ENCODE results near the gene WAS. TPM values are rescaled to one million over a fixed set of nuclear protein-coding genes. Genes with fewer than 3 reads are reported as not detected.
"Not testable (repeated sequence)": the region's sequence is repeated elsewhere in the genome, so short reads cannot be mapped to it uniquely, and the experiment has no call there.

The WAS gene
- total and polyA plus RNA-seq, 12 donors, result 1.1 to 22.5 (median 11.2) TPM

DNA sequence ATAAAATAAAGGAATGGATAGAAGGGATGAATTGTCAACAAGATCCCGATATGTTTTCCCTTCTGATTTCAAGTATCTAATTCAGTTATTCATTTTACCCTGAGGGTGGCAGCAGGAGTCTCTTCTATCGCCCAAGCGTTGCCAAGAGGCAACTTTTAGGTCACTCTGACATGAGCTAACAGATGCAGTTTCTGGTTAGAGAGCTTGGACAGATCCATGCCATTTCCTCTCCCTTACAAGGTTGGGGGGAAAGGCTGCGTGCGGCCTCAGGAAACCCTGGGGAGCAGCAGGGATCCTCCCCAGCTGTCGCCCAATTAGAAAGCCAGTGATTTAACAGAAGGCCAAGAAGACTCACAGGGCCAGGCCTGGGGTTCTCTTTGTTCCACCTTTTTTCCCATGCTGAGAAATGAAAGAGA lies 35.3 kb upstream of the WAS start:
- H3K36me3 ChIP-seq (replicated peaks in 1 of 2), result no peaks in the 10 kb centered on the region
- intact Hi-C loops (cut with DNase I), result no loop called here
- H3K27me3 ChIP-seq, result no peaks in the 10 kb centered on the region
- WGBS, 4 donors, result 2 to 31% (median 16%) methylated on average over 5 to 6 of the region's 6 CpGs
- DNase-seq, result peak; percentile 31 to 82 (median 47)
- H3K9me3 ChIP-seq (replicated peaks in 1 of 3), result no peaks in the 10 kb centered on the region
- TF ChIP-seq, protein P1, sequence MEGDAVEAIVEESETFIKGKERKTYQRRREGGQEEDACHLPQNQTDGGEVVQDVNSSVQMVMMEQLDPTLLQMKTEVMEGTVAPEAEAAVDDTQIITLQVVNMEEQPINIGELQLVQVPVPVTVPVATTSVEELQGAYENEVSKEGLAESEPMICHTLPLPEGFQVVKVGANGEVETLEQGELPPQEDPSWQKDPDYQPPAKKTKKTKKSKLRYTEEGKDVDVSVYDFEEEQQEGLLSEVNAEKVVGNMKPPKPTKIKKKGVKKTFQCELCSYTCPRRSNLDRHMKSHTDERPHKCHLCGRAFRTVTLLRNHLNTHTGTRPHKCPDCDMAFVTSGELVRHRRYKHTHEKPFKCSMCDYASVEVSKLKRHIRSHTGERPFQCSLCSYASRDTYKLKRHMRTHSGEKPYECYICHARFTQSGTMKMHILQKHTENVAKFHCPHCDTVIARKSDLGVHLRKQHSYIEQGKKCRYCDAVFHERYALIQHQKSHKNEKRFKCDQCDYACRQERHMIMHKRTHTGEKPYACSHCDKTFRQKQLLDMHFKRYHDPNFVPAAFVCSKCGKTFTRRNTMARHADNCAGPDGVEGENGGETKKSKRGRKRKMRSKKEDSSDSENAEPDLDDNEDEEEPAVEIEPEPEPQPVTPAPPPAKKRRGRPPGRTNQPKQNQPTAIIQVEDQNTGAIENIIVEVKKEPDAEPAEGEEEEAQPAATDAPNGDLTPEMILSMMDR (IDR thresholded peaks at IDR 0.05), result peak; percentile 9 to 52 (median 46)
- TF ChIP-seq POLR2A (IDR thresholded peaks at IDR 0.05), result no peak
- H3K27ac ChIP-seq, result peak overlapping the region in 1 of 5 donors; percentile 23
- no peak overlapping the region for H3K4me3 ChIP-seq
- H3K4me1 ChIP-seq (replicated peaks in 1 of 2), result no peaks in the 10 kb centered on the region

DNA sequence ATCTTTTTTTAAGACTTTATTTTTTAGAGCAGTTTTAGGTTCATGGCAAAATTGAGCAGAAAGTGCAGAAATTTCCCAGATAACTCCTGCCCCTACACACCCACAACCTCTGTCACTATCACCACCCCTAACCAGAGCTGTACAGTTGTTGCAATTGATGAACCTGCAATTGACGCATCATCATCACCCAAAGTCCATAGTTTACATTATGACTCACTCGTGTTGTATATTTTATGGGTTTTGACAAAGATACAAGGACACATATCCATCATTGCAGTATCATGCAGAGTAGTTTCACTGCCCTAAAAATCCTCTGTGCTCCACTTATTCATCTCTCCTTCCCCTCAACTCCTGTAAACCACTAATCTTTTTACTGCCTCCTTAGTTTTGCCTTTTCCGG lies 34.5 kb upstream of the WAS start:
- no peaks in the 10 kb centered on the region for H3K36me3 ChIP-seq (replicated peaks in 1 of 2)
- no peak overlapping the region for H3K27ac ChIP-seq
- H3K9me3 ChIP-seq (replicated peaks in 1 of 3), result no peaks in the 10 kb centered on the region
- no peak for DNase-seq
- TF ChIP-seq, protein P1 (IDR thresholded peaks at IDR 0.05), result no peak
- TF ChIP-seq POLR2A (IDR thresholded peaks at IDR 0.05), result no peak
- no peaks in the 10 kb centered on the region for H3K4me1 ChIP-seq (replicated peaks in 1 of 2)
- whole genome bisulfite sequencing, 4 donors, result 49 to 77% (median 62%) methylated on average over 3 of the region's 3 CpGs
- H3K27me3 ChIP-seq, result peaks cover 1% of the 10 kb centered on the region
- intact Hi-C loops (cut with DNase I), result no loop called here
- H3K4me3 ChIP-seq, result no peak overlapping the region

DNA sequence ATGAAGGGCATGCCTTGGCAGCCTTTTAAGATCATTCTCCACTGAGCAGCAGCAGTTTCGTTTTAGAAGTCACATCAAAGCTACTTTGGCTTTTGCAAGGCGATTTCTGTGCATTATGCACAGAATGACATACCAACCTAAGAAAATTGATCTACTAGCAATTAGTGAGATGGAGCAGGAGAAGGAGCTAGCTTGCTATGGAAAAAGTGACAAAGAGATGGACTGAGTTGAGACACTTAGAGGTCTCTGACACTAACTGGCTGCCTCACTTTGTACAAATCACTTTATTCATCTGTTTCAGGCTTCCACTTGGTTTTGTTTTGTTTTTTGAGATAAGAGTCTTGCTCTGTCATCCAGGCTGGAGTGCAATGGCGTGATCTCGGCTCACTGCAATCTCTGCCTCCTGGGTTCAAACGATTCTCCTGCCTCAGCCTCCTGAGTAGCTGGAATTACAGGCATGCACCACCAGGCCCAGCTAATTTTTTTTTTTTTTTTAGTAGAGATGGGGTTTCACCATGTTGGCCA lies 31.5 kb upstream of the WAS start:
- H3K36me3 ChIP-seq (replicated peaks in 1 of 2); H3K4me3 ChIP-seq; intact Hi-C loops (cut with DNase I); DNase-seq; H3K4me1 ChIP-seq (replicated peaks in 1 of 2); H3K9me3 ChIP-seq (replicated peaks in 1 of 3); H3K27ac ChIP-seq; H3K27me3 ChIP-seq: not testable (repeated sequence)
- WGBS, 4 donors, result 58 to 79% (median 70%) methylated on average over 5 of the region's 5 CpGs

DNA sequence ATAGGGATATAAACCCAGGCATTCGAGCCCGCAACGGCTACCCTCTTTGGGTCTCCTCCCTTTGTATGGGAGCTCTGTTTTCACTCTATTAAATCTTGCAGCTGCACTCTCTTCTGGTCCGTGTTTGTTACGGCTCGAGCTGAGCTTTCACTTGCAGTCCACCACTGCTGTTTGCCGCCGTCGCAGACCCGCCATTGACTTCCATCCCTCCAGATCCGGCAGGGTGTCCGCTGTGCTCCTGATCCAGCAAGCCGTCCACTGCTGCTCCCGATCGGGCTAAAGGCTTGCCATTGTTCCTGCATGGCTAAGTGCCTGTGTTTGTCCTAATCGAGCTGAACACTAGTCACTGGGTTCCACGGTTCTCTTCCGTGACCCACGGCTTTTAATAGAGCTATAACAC lies 28.9 kb upstream of the WAS start:
- H3K36me3 ChIP-seq (replicated peaks in 1 of 2); DNase-seq; H3K9me3 ChIP-seq (replicated peaks in 1 of 3); intact Hi-C loops (cut with DNase I); H3K4me1 ChIP-seq (replicated peaks in 1 of 2); H3K4me3 ChIP-seq; H3K27ac ChIP-seq: not testable (repeated sequence)
- H3K27me3 ChIP-seq, result peaks cover 16% of the 10 kb centered on the region
- WGBS, 4 donors, result 62 to 80% (median 65%) methylated on average over 11 to 19 of the region's 19 CpGs

DNA sequence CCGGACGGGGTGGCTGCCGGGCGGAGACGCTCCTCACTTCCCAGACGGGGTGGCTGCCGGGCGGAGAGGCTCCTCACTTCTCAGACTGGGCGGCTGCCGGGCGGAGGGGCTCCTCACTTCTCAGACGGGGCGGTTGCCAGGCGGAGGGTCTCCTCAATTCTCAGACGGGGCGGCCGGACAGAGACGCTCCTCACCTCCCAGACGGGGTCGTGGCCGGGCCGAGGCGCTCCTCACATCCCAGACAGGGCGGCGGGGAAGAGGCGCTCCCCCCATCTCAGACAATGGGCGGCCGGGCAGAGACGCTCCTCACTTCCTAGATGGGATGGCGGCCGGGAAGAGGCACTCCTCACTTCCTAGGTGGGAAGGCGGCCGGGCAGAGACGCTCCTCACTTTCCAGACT lies 23.9 kb upstream of the WAS start:
- peaks cover 10% of the 10 kb centered on the region for H3K27me3 ChIP-seq
- H3K9me3 ChIP-seq (replicated peaks in 1 of 3); H3K36me3 ChIP-seq (replicated peaks in 1 of 2); H3K4me1 ChIP-seq (replicated peaks in 1 of 2); DNase-seq; H3K4me3 ChIP-seq; H3K27ac ChIP-seq; intact Hi-C loops (cut with DNase I): not testable (repeated sequence)
- WGBS, 4 donors, result 87 to 95% (median 89%) methylated on average over 3 to 27 of the region's 34 CpGs; no CpG with 5 or more reads in 1 of the 4 donors

DNA sequence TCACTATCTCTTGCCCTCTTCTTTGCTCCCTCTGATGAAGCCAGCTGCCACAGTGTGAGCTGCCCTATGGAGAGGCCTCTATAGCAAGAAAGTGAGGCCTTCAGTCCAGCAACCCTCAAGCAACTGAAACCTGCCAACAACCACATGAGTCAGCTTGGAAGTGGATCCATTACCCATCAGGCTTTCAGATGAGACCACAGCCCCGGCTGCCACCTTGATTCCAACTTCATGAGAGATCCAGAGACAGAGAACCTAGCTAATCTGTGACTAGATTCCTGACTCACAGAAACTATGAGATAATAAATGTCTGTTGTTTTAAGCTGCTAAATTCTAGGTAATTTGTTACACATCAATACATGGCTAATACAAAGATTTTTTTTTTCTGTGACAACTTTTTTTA lies 20.4 kb upstream of the WAS start:
- H3K4me1 ChIP-seq (replicated peaks in 1 of 2), result no peaks in the 10 kb centered on the region
- H3K27ac ChIP-seq, result no peak overlapping the region
- TF ChIP-seq, protein P1 (IDR thresholded peaks at IDR 0.05), result no peak
- TF ChIP-seq POLR2A (IDR thresholded peaks at IDR 0.05), result no peak
- DNase-seq, result no peak
- H3K36me3 ChIP-seq (replicated peaks in 1 of 2), result no peaks in the 10 kb centered on the region
- intact Hi-C loops (cut with DNase I), result no loop called here
- H3K4me3 ChIP-seq, result no peak overlapping the region
- 57 to 96% (median 72%) methylated on average over 1 of the region's 1 CpG; no CpG with 5 or more reads in 1 of the 4 donors for WGBS, 4 donors
- H3K9me3 ChIP-seq (replicated peaks in 1 of 3), result no peaks in the 10 kb centered on the region
- H3K27me3 ChIP-seq, result peaks cover 5% of the 10 kb centered on the region
